H9 (cell line): ENCODE results near the gene NPTX1. TPM values are rescaled to one million over a fixed set of nuclear protein-coding genes. Genes with fewer than 3 reads are reported as not detected.

Experiments used
- DNase-seq: peaks from one replicate; pipeline ENCODE4 v3.0.0-alpha.2; 2017
- H2AFZ ChIP-seq: one replicate; pipeline ENCODE4 v1.6.1; 2013; ENCODE audit warnings: mild to moderate bottlenecking, low read length, control low read depth, moderate library complexity
- H2AK5ac ChIP-seq: 2 replicates; pipeline ENCODE4 v1.6.1; 2013; ENCODE audit warnings: low read length, control low read depth, mixed read lengths; ENCODE audit not compliant: insufficient read length
- H2BK120ac ChIP-seq: one replicate; pipeline ENCODE4 v1.6.1; 2013; ENCODE audit warnings: low read depth, mild to moderate bottlenecking, low read length, control low read depth, inconsistent platforms; ENCODE audit not compliant: poor library complexity, severe bottlenecking
- H2BK12ac ChIP-seq: 2 replicates; pipeline ENCODE4 v1.6.1; 2013; ENCODE audit warnings: low read length, control low read depth, mixed read lengths, low read depth; ENCODE audit not compliant: insufficient read length
- H2BK15ac ChIP-seq: 2 replicates; pipeline ENCODE4 v1.6.1; 2013; ENCODE audit warnings: low read depth, low read length, control low read depth
- H2BK20ac ChIP-seq: one replicate; pipeline ENCODE4 v1.6.1; 2013; ENCODE audit warnings: low read depth, mild to moderate bottlenecking, low read length, control low read depth, inconsistent platforms; ENCODE audit not compliant: poor library complexity, severe bottlenecking
- H2BK5ac ChIP-seq: 2 replicates; pipeline ENCODE4 v1.6.1; 2013; ENCODE audit warnings: low read length, control low read depth, mixed read lengths; ENCODE audit not compliant: insufficient read length
- H3K14ac ChIP-seq: 2 replicates; pipeline ENCODE4 v1.6.1; 2013; ENCODE audit warnings: low read length, control low read depth; ENCODE audit not compliant: insufficient read depth
- H3K18ac ChIP-seq: 2 replicates; pipeline ENCODE4 v1.6.1; 2013; ENCODE audit warnings: low read depth, mild to moderate bottlenecking, mixed read lengths, low read length, control low read depth; ENCODE audit not compliant: insufficient read length
- H3K23ac ChIP-seq: 2 replicates; pipeline ENCODE4 v1.6.1; 2013; ENCODE audit warnings: low read length, control low read depth, mixed read lengths, low read depth; ENCODE audit not compliant: insufficient read length
- H3K23me2 ChIP-seq: 2 replicates; pipeline ENCODE4 v1.6.1; 2013; ENCODE audit warnings: low read depth, mild to moderate bottlenecking, mixed read lengths, low read length, control low read depth; ENCODE audit not compliant: insufficient read length, poor library complexity, severe bottlenecking
- H3K27ac ChIP-seq: 2 replicates; pipeline ENCODE4 v1.5.1; 2013; ENCODE audit warnings: low read length, control low read depth, mixed read lengths, low read depth; ENCODE audit not compliant: insufficient read length
- H3K27me3 ChIP-seq: 2 replicates; pipeline ENCODE4 v1.6.1; 2013; ENCODE audit warnings: low read length, control low read depth, inconsistent platforms; ENCODE audit not compliant: insufficient read depth
- H3K4ac ChIP-seq: 2 replicates; pipeline ENCODE4 v1.6.1; 2013; ENCODE audit warnings: low read depth, mild to moderate bottlenecking, control low read depth, inconsistent platforms, low read length, moderate library complexity
- H3K4me1 ChIP-seq: 2 replicates; pipeline ENCODE4 v1.6.1; 2013; ENCODE audit warnings: low read length, control low read depth, inconsistent platforms; ENCODE audit not compliant: insufficient read depth
- H3K4me2 ChIP-seq: 2 replicates; pipeline ENCODE4 v1.6.1; 2013; ENCODE audit warnings: low read length, control low read depth, mixed read lengths; ENCODE audit not compliant: insufficient read length, insufficient read depth
- H3K56ac ChIP-seq: 2 replicates; pipeline ENCODE4 v1.6.1; 2013; ENCODE audit warnings: low read depth, mild to moderate bottlenecking, mixed read lengths, low read length, control low read depth; ENCODE audit not compliant: insufficient read length
- H3K79me1 ChIP-seq: 2 replicates; pipeline ENCODE4 v1.6.1; 2013; ENCODE audit warnings: low read depth, mild to moderate bottlenecking, moderate library complexity, low read length, control low read depth, inconsistent platforms; ENCODE audit not compliant: insufficient read depth, poor library complexity, severe bottlenecking
- H3K79me2 ChIP-seq: 2 replicates; pipeline ENCODE4 v1.6.1; 2013; ENCODE audit warnings: low read length, control low read depth, inconsistent platforms; ENCODE audit not compliant: insufficient read depth
- H3K9ac ChIP-seq: 2 replicates; pipeline ENCODE4 v1.6.1; 2013; ENCODE audit warnings: low read length, control low read depth, mixed read lengths; ENCODE audit not compliant: insufficient read length; ENCODE audit errors: extremely low read depth
- H3K9me3 ChIP-seq: one replicate; pipeline ENCODE4 v1.6.1; 2013; ENCODE audit warnings: low read depth, low read length, inconsistent platforms; ENCODE audit not compliant: control insufficient read depth
- H3T11ph ChIP-seq: one replicate; pipeline ENCODE4 v1.6.1; 2013; ENCODE audit warnings: mild to moderate bottlenecking, low read length, control low read depth, inconsistent platforms
- H4K20me1 ChIP-seq: one replicate; pipeline ENCODE4 v1.6.1; 2013; ENCODE audit not compliant: control insufficient read depth, insufficient read length, insufficient read depth
- H4K5ac ChIP-seq: 2 replicates; pipeline ENCODE4 v1.6.1; 2013; ENCODE audit warnings: low read depth, mild to moderate bottlenecking, mixed read lengths, low read length, control low read depth; ENCODE audit not compliant: insufficient read length
- H4K8ac ChIP-seq: replicated peaks from 2 replicates; pipeline ENCODE4 v1.6.1; 2013; ENCODE audit warnings: low read length, control low read depth, mixed read lengths, low read depth; ENCODE audit not compliant: insufficient read length
- H4K91ac ChIP-seq: 2 replicates; pipeline ENCODE4 v1.6.1; 2013; ENCODE audit warnings: low read depth, mild to moderate bottlenecking, moderate library complexity, mixed read lengths, low read length, control low read depth; ENCODE audit not compliant: insufficient read length
- H3K27ac Mint-ChIP-seq, 3 experiments: 2 replicates in 2 of 3; 3 replicates in 1 of 3; pipeline ENCODE4 v1.8.0; 2020 to 2021; ENCODE audit warnings: mixed read lengths in 3 of 3, mild to moderate bottlenecking in 1 of 3, moderate library complexity in 1 of 3
- H3K27me3 Mint-ChIP-seq: 2 replicates; pipeline ENCODE4 v1.8.0; 2021; ENCODE audit warnings: low read depth, mild to moderate bottlenecking, moderate library complexity, mixed read lengths
- H3K36me3 Mint-ChIP-seq, 3 experiments: 2 replicates in 2 of 3; 3 replicates in 1 of 3; pipeline ENCODE4 v1.8.0; 2020 to 2021; ENCODE audit warnings: low read depth in 3 of 3, mixed read lengths in 3 of 3; ENCODE audit not compliant: insufficient read depth in 1 of 3
- H3K4me1 Mint-ChIP-seq, 2 experiments: 2 replicates each; pipeline ENCODE4 v1.8.0; 2020; ENCODE audit warnings: mixed read lengths in 2 of 2
- H3K4me3 Mint-ChIP-seq, 2 experiments: 2 replicates in 1 of 2; 3 replicates in 1 of 2; pipeline ENCODE4 v1.8.0; 2020 to 2021; ENCODE audit warnings: mild to moderate bottlenecking in 2 of 2, mixed read lengths in 2 of 2, moderate library complexity in 1 of 2
- H3K9me3 Mint-ChIP-seq, 2 experiments: 2 replicates in 1 of 2; 3 replicates in 1 of 2; pipeline ENCODE4 v1.8.0; 2020; ENCODE audit warnings: mild to moderate bottlenecking in 2 of 2, mixed read lengths in 2 of 2, moderate library complexity in 1 of 2
- CTCF ChIP-seq: fragments of 200-600 bp; sonication (generic); conservative IDR thresholded peaks from 3 replicates; pipeline ENCODE4 v1.8.0; 2021; ENCODE audit warnings: antibody characterized with exemption, mild to moderate bottlenecking
- WGBS: extraction: QIAGEN DNeasy Blood & Tissue Kit; methylation state at CpG from one replicate; pipeline ENCODE4 v1.1.7; 2013; ENCODE audit warnings: missing lambda C conversion rate, low lambda C conversion rate, mixed read lengths; ENCODE audit not compliant: insufficient read length; ENCODE audit errors: extremely low coverage; 5-methylcytosine and 5-hydroxymethylcytosine counted together
- total RNA-seq: library from RNA; stranded (reverse); gene quantifications from 2 replicates; pipeline ENCODE4 v1.2.1, GENCODE V29; 2021

NPTX1 gene
- total RNA-seq, 1 experiment from 2014 or later, result 20.5 TPM

- Histone ChIP-seq H3K9me3 (no peaks in the 10 kb centered on the region), H3K23ac (no peak overlapping the region), H3K27ac (no peak overlapping the region), H3K79me1 (no peaks in the 10 kb centered on the region), H2BK120ac (no peak overlapping the region), H2AK5ac (no peak overlapping the region), H3K4ac (no peak overlapping the region), H4K20me1 (no peaks in the 10 kb centered on the region), H3K27me3 (peaks cover 33% of the 10 kb centered on the region), H3K14ac (no peak overlapping the region), H3K23me2 (no peaks in the 10 kb centered on the region), H4K91ac (no peak overlapping the region), H3K79me2 (no peaks in the 10 kb centered on the region), H3K4me2 (no peak overlapping the region), H2BK12ac (no peak overlapping the region), H3K9ac (no peak overlapping the region), H2AFZ (no peak overlapping the region), H4K5ac (no peak overlapping the region), H2BK5ac (no peak overlapping the region), H3K4me1 (no peaks in the 10 kb centered on the region), H3K56ac (no peak overlapping the region), H2BK15ac (no peak overlapping the region), H3K18ac (no peak overlapping the region), H3T11ph (no peak overlapping the region), H4K8ac (no peak overlapping the region), H2BK20ac (no peak overlapping the region)
- TF ChIP-seq CTCF, result no peak
- H3K4me1 Mint-ChIP-seq, result peaks cover 8 to 40% of the 10 kb centered on the region in 2 experiments
- no peaks in the 10 kb centered on the region for H3K9me3 Mint-ChIP-seq
- no peak overlapping the region for H3K4me3 Mint-ChIP-seq
- peaks cover 0 to 41% (median 3%) of the 10 kb centered on the region in 3 experiments; a peak in 3 of 7 replicates for H3K36me3 Mint-ChIP-seq
- no CpG with 5 or more reads among the region's 21 CpGs for WGBS
- DNase-seq, result no peak
- H3K27ac Mint-ChIP-seq, result no peak overlapping the region
- peaks cover 92% of the 10 kb centered on the region for H3K27me3 Mint-ChIP-seq
Measured at GRCh38 chr17:80470603-80471002, 5.8 kb downstream of the NPTX1 start.
